GM03348 (cell line): ENCODE data around the gene TMEM161A.
"Not testable (repeated sequence)": the region's sequence is repeated elsewhere in the genome, so short reads cannot be mapped to it uniquely, and the experiment has no call there.

ENCODE experiments used
- DNase-seq: peaks from one replicate; pipeline ENCODE4 v3.0.0; 2012; ENCODE audit warnings: low spot score

TMEM161A gene

DNA sequence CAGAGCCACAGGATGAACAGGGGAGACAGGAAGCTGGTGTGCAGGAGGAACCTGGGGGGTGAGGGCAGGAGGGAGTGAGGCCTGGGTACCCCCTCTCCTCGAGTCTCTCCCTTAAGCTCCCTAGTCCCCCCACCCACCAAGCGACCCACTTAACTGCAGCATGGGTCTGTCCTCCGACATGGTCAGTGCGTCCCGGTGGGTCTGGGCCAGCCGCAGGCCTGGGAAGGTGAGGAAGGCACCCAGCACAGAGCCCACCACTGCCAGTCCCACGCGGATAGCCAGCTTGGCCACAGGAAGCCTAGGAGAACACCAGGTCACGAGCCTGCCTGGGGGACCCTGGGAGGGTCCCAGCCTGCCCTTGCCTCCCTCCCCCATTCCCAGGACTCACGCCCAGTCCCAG, 16.9 kb downstream of the TMEM161A start:
- no peak for DNase-seq

DNA sequence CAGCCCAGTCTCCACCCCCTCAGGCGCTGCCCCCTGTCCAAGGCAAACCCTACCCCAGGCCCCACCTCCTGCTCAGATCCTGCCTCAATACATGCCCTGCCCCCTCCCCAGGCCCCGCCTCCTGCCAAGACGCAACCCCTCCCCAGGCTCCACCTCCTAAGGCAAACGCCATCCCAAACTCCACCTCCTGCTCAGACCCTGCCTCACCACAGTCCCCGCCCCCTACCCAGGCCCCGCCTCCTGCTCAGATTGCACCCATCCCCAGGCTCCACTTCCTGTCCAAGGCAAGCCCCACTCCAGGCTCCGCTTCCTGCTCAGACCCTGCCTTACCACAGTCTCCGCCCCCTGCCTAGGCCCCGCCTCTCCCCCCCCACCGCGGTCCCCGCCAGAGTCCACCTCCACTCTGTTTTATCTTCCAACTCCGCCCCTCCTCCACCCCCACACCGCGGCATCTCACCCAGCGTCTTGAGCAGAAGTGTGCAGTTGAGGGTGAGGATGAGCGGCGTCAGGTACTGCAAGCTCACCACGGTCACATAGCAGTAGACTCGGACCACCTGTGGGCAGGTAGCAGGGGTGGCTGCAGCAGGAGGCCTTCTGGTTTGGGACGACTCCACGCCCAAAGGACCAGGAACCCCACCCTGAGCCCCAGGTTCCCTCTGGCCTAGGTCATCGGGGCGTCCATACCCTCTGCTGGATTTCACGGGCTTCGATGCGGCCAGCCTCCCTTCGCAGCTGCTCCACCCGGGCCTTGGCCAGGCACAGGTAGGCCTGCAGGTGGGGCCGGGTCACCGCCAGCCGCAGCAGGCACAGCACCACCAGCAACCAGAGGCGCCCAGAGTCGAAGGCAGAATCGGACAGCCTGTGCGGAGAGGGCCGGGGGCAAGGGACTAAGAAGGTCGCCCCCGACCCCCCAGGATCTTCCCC, 17.7 kb downstream of the TMEM161A start:
- peak; percentile 28 for DNase-seq

DNA sequence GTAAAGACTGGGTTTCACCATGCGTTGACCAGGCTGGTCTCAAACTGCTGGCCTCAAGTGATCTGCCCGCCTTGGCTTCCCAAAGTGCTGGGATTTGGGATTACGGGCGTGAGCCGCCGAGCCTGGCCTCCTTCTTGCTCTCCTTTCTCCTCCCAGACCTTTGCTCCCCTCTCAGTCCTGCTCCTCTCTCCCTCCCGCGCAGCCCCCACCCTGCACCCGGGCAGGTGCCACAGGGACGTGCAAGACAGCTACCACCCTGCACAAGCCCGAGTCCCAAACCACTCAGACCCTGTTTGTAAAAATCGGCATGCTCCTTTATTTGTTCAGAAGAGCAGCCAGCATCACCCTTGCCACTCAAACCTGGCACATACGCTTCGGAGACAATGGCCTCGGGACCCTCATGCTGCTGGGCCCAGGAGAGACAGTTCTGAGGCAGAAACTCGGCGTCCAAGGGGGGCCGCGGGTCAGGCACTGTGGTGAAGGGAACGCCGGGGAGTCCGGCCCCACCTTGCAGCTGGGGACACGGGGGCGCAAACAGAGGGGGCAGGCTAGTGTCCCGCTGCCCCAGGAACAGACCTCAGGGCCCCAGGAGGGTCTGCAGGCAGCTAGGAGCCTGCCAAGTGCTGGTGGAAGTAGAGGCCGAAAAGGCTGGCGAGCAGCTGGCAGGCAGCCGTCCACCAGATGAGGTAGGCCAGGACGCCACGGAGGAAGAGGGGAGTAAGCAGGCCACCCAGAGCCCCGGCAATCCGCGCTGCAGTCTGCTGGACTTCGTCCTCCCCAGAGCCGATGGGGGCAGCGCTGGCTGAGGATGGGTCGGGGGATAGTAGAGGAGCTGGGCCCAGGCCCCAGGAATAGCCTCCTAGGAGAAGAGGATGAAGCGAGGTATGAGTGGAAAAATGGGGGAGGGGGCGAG, 18.7 kb downstream of the TMEM161A start:
- no peak for DNase-seq

DNA sequence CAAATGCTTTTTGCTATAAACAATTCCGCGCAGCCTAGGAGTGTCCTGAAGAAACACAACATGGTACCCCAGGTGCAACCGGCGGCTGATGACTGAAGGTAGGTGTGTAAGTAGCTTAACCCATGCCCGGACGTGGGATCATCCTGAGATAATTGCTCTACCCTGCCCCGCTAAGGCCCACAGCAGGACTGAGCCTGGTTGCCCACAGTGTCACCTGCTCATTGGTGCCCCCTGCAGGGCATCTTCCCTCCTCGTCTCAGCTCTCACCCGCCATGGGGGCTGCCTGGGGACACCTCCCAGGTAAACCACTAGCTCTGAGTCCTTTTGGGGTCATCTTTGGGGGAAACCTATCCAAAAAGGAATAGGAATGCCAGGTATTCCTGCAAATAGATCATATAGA, 22.3 kb downstream of the TMEM161A start:
- DNase-seq = peak; percentile 41

DNA sequence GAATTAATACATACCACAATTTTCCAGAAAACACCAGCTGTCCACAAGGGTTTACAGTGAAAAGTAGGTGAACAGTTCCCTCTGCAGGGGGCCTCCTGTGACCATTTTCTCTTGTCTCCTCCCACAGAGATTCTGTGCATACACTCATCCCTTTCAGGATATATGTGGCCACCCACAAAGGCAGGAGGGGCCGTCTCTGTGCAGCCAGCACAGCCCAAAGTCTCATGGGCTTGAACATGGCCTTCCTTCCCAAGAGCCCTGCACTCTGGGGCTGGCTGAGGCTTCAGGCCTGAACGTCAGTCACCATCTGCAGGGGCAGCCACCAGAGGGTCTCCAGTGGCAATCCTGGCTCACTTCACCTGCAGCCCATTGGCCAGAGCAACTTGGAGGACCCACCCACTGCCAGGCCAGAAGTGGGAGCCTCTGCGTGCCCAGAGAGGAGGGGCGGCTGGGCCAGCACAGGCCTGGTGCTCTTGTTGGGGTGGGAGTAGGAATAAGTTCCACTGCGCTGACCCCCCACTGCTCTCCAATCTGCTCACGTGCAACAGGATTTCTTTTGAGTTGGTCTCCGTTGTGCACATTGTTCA, 25.1 kb downstream of the TMEM161A start:
- no peak for DNase-seq

DNA sequence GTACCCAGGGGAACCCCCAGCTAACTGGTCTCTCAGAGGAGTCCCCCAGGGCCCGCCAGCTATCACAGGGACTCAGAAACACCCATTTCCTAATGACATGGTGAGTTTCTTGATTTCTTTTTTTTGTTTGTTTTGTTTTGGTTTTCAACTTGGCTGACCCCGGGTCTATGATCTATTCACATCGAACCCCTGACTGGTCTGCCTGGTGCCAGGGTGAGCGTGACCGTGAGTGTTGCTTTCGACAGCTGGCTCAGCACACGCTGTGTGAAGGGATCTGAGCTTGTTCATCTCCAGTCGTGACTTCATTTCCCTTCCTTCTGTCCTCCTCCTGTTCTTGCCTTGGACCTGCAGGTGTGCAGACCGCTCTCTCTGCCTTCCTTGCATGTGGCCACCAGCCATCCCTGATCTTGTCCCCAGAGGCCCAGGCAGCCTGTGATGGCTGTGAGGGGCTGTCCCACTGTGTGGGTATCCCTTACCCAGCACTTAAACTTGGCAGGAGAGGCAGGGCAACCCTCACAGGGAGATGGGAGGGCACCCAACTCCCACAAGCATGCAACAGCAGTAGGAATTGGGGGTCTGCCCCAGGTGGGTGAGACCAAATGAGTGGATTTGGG, 26.2 kb downstream of the TMEM161A start:
- DNase-seq = no peak

DNA sequence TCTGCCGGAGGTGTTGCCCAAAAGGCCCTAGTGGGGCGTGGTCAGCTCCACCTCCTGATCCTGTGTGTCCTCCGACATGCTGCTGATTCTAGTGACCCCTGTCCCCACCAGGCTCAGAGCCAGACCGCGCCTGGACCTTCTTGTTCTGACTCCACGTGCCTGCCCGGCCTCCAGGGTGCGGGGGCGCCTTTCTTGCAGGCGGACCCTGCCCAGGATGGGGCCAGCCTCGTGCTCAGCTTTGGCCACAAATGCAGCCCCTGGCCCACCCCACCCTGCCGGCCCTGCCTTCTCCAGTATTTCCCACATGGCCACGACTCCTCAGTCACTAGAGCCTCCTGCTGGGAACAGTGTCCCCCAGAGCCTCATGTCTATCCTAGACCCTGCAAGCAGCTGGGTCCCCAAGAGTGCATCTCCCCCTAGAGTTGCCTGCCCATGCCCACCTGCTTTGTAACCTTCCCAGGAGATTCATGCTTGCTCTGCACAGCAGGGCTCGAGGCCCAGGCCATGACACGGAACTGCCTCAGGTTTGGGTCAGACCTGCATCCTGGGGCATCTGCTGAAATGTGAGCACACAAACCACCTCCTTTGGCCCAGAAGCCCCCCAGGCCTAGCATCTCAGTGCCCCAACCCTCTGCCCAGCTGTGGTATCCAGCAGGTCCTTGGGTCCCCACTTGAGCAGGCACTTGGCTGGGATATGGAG, 27.0 kb downstream of the TMEM161A start:
- no peak for DNase-seq

DNA sequence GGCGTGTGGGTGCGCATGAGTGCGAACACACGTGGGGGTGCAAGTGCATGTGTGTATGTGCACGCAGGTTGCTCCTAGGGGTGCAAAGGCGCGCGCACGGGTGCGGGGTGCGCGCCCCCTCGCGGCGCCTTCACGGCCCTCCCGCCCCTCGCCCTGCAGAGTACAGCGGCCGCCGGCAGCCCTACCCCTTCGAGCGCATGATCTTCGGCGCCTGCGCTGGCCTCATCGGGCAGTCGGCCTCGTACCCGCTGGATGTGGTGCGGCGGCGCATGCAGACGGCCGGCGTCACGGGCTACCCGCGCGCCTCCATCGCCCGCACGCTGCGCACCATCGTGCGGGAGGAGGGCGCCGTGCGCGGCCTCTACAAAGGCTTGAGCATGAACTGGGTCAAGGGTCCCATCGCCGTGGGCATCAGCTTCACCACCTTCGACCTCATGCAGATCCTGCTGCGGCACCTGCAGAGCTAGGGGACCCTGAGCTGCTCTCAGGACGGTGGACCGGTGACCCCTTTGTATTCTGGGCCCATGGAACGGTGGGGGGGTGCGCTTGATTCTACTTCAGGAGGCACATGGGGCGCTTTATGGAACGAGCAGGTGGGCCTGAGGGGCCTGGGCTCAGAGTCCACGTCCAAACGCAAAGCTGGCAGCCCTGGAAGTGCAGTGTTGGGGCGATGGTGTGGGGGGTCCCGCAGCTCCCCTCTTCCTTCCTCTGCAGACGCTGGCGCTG, 27.7 kb downstream of the TMEM161A start:
- DNase-seq = peak; percentile 33

DNA sequence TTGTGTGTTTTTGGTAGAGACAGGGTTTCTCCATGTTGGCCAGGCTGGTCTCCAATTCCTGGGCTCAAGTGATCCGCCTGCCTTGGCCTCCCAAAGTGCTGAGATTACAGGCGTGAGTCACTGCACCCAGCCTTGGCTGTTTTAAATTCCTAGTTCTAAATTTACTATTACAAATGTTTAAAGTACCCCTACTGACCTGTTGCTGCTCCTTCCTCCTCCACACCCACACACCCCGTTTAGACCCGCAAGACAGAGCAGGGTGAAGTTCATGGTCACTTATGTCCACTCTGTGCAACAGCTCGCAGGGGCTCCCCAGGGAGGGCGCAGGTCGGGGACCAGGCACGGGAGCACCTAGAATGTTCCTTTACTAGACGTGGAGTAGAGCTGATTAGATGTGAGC, 28.7 kb downstream of the TMEM161A start:
- peak; percentile 38 for DNase-seq

DNA sequence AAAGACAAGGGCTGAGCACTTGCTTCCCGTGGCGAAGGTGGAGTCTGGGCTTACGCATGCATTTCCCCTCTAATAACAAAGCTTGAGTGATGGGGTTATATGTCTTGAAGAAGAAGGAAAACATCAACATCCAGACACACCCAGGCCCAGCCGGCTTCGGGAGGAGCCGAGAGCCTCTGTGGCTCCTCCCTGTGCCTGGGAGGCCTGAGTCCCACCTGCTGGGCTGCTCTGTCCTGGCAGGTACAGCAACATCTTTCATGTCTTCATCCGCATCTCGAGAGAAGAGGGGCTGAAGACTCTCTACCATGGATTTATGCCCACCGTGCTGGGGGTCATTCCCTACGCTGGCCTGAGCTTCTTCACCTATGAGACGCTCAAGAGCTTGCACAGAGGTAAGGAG, 30.6 kb downstream of the TMEM161A start:
- no peak for DNase-seq

DNA sequence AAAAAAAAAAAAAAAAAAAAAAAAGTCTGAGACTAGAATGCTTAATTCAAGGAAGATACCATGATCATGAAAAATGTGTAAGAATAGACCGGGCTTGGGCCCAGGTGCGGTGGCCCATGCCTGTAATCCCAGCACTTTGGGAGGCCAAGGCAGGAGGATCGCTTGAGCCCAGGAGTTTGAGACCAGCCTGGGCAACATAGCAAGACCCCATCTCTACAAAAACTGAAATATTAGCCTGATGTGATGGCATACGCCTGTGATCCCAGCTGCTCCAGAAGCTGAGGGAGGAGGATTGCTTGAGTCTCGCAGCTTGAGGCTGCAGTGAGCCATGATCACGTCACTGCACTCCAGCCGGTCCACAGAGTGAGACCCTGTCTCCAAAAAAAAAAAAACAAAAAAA, 31.3 kb downstream of the TMEM161A start:
- not testable (repeated sequence) for DNase-seq

DNA sequence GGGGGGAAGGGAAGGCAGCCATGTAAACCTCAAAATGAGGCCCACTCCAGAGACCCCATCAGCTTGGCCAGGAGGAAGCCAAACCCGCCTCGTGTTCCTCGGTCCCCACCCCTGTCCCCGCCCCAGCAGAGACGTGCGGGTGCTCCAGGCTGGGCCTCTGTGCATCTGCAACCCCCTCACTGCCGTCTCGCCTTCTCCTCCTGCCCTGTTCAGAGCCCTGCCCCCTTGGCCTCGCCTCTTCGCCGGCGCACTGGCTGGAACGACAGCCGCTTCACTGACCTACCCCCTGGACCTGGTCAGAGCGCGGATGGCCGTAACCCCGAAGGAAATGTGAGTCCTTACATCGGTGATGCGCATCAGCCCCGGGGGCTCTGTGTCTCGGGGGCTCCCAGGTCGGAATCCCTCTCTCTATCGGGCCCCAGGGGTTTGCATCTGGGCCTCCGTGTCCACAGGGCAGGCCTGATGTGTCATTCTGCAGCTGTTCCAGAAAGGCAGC, 32.2 kb downstream of the TMEM161A start:
- no peak for DNase-seq

DNA sequence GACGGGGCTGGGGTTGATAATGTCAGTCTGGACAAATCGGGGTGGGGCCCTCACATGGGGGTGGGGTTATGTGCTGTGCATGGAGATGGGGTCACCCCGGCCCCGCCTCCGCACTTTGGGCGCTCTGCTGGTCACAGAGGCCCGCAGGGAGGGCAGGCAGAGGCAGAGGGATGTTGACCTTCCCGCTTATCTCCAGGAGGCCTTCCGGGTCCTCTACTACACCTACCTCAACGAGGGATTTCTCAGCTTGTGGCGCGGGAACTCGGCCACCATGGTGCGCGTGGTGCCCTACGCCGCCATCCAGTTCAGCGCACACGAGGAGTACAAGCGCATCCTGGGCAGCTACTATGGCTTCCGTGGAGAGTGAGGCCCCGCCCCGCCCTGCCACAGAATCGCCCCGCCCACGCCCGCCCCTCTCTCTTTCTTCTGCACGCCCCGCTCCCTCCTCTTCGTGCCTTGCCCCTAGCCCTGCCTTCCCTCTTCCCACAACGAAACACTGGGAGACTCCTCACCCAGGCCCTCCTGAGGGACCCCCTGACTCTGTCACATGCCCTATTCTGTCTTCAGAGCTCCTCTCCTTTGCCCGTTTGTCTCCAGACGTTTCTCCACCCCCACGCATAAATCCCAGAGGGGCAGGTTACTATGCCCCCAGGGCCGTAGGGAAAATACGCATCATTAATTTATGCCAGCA, 32.8 kb downstream of the TMEM161A start:
- DNase-seq = peak; percentile 60

DNA sequence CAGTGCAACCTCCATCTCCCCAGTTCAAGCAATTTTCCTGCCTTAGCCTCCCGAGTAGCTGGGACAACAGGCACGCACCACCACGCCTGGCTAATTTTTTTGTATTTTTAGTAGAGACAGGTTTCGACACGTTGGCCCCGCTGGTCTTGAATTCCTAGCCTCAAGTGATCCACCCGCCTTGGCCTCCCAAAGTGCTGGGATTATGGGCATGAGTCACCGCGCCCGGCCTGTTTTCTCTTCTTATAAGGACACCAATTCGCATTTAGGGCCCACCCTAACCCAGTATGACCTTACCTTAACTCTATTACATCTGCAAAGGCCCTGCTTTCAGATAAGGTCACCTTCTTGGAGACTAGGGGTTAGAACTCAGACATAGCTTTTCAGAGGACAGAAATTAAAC, 35.1 kb downstream of the TMEM161A start:
- DNase-seq = no peak

DNA sequence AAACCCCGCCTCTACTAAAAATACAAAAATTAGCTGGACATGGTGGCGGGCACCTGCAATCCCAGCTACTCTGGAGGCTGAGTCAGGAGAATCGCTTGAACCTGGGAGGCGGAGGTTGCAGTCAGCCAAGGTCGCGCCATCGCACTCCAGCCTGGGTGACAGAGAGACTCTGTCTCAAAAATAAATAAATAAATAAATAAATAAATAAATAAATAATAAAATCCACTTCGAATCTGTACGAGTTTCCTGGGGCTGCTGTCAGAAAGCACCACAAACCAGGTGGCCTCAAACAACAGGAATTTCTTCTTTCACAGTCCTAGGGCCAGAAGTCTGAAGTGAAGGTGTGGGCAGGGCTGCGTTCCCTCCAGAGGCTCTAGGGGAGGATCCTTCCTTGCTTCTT, 35.7 kb downstream of the TMEM161A start:
- DNase-seq = not testable (repeated sequence)

DNA sequence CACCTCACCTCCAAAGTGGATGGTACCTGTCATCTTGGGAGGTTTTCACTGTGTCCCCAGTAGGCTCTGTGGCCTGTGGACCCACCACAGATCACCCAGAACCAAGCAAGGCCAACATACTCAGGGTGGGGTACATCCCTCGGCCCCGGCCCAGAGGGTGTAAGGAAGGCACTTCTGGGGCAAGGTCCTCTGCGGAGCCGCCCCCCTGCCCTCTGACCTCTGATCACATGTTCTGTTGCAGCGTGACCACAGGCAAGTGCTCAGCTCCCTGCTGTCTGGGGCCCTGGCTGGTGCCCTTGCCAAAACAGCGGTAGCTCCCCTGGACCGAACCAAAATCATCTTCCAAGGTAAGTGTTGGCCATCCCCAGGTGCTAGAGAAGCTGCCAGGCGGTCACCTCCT, 36.7 kb downstream of the TMEM161A start:
- DNase-seq = no peak

DNA sequence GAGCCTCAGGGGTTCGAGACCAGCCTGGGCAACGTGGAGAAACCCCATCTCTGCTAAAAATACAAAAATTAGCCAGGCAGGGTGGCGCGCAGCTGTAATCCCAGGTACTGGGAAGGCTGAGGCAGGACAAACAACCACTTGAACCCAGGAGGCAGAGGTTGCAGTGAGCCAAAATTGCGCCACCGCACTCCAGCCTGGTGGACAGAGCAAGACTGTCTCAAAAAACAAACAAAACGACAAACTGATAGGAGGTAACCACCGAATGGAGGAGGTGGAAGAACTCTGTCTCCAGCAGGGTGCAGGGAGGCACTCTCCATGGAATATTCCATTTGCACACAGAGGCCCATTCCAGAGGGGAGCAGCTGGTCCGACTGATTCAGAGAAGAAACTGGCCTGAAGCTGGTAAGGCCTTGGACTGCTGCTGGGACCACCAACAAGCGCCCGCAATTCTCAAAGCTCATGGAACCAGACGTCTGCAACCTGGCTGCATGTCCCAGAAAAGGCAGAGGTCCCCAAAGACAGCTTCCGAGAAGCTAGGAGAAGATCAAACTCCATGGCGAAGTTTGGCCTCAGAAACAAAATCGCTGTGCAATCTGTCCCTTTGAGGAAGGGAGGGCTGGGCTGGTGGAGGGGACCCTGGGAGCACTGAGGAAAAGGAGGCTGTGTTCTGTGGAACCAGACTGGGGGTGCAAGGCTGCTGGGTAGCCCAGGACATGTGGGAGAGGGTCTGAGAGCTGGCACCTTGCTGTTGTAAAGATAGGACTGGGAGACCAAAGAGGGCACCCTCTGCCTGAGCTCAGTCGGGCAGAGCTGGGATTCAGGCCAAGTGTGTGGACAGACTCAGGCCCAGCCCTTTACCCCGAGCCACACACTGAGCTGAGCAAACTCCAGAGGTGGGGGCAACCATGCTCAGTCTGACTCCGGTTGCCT, 39.3 kb downstream of the TMEM161A start:
- no peak for DNase-seq

DNA sequence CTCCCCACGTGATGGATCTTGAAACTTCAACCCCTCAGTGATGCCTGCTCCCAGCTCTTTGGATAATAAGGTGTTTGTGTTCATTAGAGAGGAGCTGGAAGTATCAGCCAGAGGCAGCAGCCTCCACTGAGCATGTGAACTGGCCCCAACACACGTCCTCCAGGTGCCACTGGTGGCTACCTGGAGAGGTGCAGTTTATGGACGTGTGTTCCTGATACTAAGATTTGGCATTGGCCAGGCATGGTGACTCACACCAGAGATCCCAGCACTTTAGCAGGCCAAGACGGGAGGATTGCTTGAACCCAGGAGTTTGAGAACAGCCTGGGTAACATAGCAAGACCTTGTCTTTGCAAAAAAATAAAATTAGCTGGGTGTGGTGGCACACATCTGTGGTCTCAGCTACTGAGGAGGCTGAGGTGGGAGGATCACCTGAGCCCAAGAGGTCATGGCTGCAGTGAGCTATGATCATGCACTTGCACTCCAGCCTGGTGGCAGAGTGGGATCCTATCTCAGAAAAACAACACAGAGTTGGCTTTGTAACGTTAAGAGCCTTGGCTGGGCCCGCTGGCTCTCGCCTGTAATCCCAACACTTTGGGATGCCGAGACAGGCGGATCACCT, 40.1 kb downstream of the TMEM161A start:
- DNase-seq = no peak
